ENCODE measurements around the gene ACOX3. TPM values are rescaled to one million over a fixed set of nuclear protein-coding genes. Genes with fewer than 3 reads are reported as not detected.
A peak's percentile ranks its signal among the peaks of the same experiment; 100 is the strongest.

Gene ACOX3
- total RNA-seq, 1 donor from 2014 or later, result 16.6 TPM

DNA sequence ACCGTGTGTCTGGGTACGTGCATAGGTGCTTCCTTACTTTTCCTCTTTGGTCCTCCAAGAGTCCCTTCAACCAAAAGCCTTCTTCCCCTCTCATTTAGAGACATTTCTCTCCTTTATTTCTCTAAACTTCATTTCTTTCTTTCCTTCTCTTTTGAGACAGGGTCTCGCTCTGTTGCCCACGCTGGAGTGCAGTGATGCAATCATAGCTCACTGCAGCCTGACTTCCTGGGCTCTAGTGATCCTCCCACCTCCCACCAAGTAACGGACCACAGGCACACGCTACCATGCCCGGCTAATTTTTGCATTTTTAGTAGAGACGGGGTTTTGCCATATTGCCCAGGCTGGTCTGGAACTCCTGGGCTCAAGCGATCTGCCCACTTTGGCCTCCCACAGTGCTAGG, 42.2 kb downstream of the ACOX3 start:
- Mint-ChIP-seq H3K27ac (ENCODE audit: unreplicated experiment) (peak overlapping the region; percentile 81), H3K36me3 (ENCODE audit: low read depth) (peaks cover 5% of the 10 kb centered on the region), H3K4me3 (no peak overlapping the region), H3K27me3 (ENCODE audit: low read depth) (peaks cover 4% of the 10 kb centered on the region), H3K4me1 (peaks cover 28% of the 10 kb centered on the region), H3K9me3 (no peaks in the 10 kb centered on the region)
- no peak for DNase-seq (ENCODE audit: low read depth, low spot score)
- TF ChIP-seq, protein P1, sequence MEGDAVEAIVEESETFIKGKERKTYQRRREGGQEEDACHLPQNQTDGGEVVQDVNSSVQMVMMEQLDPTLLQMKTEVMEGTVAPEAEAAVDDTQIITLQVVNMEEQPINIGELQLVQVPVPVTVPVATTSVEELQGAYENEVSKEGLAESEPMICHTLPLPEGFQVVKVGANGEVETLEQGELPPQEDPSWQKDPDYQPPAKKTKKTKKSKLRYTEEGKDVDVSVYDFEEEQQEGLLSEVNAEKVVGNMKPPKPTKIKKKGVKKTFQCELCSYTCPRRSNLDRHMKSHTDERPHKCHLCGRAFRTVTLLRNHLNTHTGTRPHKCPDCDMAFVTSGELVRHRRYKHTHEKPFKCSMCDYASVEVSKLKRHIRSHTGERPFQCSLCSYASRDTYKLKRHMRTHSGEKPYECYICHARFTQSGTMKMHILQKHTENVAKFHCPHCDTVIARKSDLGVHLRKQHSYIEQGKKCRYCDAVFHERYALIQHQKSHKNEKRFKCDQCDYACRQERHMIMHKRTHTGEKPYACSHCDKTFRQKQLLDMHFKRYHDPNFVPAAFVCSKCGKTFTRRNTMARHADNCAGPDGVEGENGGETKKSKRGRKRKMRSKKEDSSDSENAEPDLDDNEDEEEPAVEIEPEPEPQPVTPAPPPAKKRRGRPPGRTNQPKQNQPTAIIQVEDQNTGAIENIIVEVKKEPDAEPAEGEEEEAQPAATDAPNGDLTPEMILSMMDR (conservative IDR thresholded peaks at IDR 0.05), result no peak

DNA sequence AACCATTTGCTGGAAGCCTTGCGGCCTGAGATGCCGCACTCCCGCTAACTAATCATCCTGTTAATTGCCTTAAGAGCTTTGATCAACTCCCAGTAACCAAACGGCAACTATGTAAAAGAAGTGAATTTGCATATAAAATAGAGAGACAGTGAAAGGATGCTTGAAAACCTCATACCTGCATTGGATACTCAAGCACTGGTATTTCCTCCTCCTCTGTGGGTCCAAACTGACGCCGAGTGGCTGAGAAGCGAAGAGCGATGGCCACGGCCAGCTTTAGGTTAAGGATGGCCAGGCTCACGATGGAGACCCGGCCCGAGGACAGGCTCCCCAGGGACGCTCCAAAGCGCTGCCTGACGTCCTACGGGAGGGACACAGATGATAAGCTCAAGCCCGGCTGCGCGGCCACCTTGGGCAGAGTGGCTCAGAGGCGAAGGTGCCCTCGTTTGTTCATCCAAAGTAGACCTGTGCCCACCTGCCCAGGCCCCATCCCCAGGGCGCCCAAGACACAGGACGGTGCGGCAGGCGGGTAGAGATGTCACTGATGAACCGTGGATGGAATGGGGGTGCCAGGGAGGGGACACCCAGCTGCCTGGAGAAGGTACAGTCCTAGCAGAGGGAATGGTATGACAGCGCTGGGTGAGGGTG, 43.6 kb downstream of the ACOX3 start:
- H3K9me3 Mint-ChIP-seq, result no peaks in the 10 kb centered on the region
- H3K27me3 Mint-ChIP-seq (ENCODE audit: low read depth), result peaks cover 4% of the 10 kb centered on the region
- H3K27ac Mint-ChIP-seq (ENCODE audit: unreplicated experiment), result no peak overlapping the region
- peaks cover 41% of the 10 kb centered on the region for H3K4me1 Mint-ChIP-seq
- no peak for DNase-seq (ENCODE audit: low read depth, low spot score)
- H3K4me3 Mint-ChIP-seq, result no peak overlapping the region
- peaks cover 5% of the 10 kb centered on the region for H3K36me3 Mint-ChIP-seq (ENCODE audit: low read depth)
- TF ChIP-seq, protein P1 (conservative IDR thresholded peaks at IDR 0.05), result no peak

DNA sequence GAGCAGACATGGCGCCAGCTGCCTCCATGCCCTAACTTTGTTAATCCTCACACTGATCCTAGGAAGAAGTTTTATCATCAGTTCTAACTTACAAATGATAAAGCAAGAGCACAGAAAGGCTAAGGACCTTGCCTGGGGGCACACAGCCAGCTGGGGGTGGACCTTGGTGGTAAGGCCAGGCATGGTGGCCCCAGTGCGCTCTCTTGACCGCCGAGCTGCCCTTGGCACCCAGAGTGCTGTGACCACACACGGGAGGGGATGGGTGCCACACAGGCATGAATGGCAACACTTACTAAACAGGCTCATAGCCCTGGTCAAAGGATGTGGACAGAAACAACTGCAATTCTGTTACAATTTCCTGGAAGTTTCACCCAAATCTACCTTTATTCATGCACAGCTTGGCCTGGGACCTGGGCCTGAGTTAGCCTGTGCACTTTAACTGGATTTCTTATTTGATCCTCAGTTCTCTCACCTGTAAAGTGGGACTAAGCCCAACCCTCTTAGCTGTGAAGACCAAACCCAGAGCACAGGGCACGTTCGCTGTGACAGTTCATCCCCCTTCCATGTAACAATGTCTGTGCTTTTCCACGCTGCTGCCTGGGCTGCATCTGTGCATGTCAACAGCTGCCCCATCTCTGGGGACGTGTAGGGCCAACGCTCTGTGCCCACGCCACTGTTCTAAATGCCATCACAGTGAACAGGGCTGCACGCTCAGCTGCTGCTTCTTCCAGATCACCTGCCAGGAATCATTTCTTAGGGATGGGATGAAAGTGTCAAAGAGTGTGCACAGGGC, 44.8 kb downstream of the ACOX3 start:
- Mint-ChIP-seq H3K27me3 (ENCODE audit: low read depth) (peaks cover 4% of the 10 kb centered on the region), H3K27ac (ENCODE audit: unreplicated experiment) (no peak overlapping the region), H3K4me1 (peaks cover 46% of the 10 kb centered on the region), H3K36me3 (ENCODE audit: low read depth) (peaks cover 5% of the 10 kb centered on the region), H3K4me3 (no peak overlapping the region), H3K9me3 (no peaks in the 10 kb centered on the region)
- TF ChIP-seq, protein P1 (conservative IDR thresholded peaks at IDR 0.05), result no peak
- no peak for DNase-seq (ENCODE audit: low read depth, low spot score)

DNA sequence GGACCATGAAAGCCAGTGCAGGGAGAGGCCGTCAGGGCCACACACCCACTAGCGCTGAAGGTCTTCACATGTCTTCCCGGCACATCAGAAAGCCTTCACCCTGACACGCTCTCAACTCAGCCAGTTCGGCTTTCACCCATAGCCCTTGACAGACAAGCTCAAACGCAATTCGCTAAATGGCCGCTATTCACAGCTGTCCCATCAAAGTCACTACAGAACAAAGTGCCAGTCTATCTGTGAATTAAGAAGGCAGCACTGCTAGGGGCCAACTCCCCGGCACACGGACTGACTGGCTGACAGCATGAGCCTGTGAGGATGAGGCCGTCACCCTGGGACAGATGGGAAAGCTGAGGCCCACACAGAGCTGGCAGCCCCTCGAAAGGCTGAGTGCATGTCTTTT, 45.7 kb downstream of the ACOX3 start:
- Mint-ChIP-seq H3K27me3 (ENCODE audit: low read depth) (peaks cover 4% of the 10 kb centered on the region), H3K36me3 (ENCODE audit: low read depth) (peaks cover 5% of the 10 kb centered on the region), H3K4me1 (peaks cover 51% of the 10 kb centered on the region), H3K27ac (ENCODE audit: unreplicated experiment) (no peak overlapping the region), H3K4me3 (peak overlapping the region; percentile 51), H3K9me3 (no peaks in the 10 kb centered on the region)
- DNase-seq (ENCODE audit: low read depth, low spot score), result no peak
- TF ChIP-seq, protein P1 (conservative IDR thresholded peaks at IDR 0.05), result no peak

DNA sequence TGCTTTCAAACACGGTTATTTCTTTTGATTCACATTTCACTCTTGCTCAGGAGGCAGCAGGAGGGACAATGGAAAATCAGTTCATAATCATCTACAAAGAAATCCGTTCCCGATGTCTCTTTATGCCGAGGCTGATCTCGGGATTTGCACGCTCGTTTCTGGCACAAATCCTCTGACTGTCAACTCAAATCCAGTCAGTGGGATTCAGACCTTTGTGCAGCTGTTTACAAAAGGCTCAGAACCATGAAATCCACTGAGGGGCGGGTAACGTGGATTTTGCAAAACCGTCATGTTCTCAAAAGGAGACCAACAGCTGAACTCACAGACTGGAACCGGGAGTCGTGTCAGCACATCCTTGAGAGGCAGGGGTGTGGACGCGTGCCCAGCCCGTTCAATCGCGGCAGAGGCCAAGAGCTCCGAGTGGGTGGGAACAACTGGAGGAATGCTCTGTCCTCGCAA, 46.4 kb downstream of the ACOX3 start:
- DNase-seq (ENCODE audit: low read depth, low spot score), result no peak
- peaks cover 47% of the 10 kb centered on the region for H3K4me1 Mint-ChIP-seq
- peak overlapping the region; percentile 70 for H3K4me3 Mint-ChIP-seq
- no peaks in the 10 kb centered on the region for H3K9me3 Mint-ChIP-seq
- TF ChIP-seq, protein P1 (conservative IDR thresholded peaks at IDR 0.05), result no peak
- H3K36me3 Mint-ChIP-seq (ENCODE audit: low read depth), result peaks cover 5% of the 10 kb centered on the region
- peak overlapping the region; percentile 78 for H3K27ac Mint-ChIP-seq (ENCODE audit: unreplicated experiment)
- peaks cover 4% of the 10 kb centered on the region for H3K27me3 Mint-ChIP-seq (ENCODE audit: low read depth)

Data from neural crest cell (in vitro differentiated cells).